Esophagus muscularis mucosa (tissue), 3 donors: Measurements from ENCODE around the gene TJP1.

ENCODE experiments used
- CTCF ChIP-seq, 3 experiments: fragments of 200-600 bp in 2 of 3; fragments of 450-650 bp in 1 of 3; sonication (generic) in 2 of 3; IDR thresholded peaks; one replicate each; pipeline ENCODE4 v1.5.1; 2017 to 2019; ENCODE audit warnings: antibody characterized with exemption in 3 of 3, mild to moderate bottlenecking in 2 of 3, moderate library complexity in 1 of 3
- EP300 ChIP-seq: sonication (generic); formaldehyde crosslinking; IDR thresholded peaks from one replicate; pipeline ENCODE4 v1.6.1; 2017; ENCODE audit warnings: antibody characterized with exemption

GRCh38 chr15:29785136-29785535 lies 37.1 kb downstream of the TJP1 start:
- TF ChIP-seq CTCF (IDR thresholded peaks at IDR 0.05) (no peak), EP300 (no peak)
